Inflammatory macrophage treated with lipopolysaccharide for 4 hours (primary cell): ENCODE measurements around the gene GARIN1A.
"Not testable (repeated sequence)": the region's sequence is repeated elsewhere in the genome, so short reads cannot be mapped to it uniquely, and the experiment has no call there.

ENCODE experiments used
- DNase-seq: peaks from one replicate; pipeline ENCODE4 v3.0.0-alpha.2; 2020

Gene GARIN1A

DNA sequence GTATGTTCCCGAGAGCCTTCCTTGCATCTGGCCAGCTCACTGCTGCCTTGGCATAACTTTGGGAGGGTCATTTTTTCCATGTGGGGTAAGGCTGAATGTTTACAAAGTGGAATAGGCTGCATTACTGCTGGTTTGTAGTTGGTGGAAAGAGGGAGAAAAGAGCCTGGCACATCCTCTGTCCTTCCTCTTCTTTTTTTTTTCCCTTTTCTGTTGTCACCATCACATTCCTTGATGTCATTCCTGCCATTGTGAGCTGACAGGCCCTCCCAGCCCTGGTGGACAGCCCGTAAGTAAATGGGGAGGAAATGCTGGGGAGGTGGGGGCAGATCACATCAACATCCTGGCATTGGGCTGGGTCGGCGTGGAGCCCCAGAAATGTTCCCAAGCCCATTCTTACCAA lies at the start of gene GARIN1A:
Gene GARIN1A, plus strand, starts transcription at position 301 of the 400 bp plus-strand sequence. CDS start 106 bp downstream, outside the sequence.
- no peak for DNase-seq

- DNase-seq, result not testable (repeated sequence)
Observed at GRCh38 chr7:128627124-128627523, 45.0 kb upstream of the GARIN1A start.

GRCh38 chr7:128633915-128634314 lies 38.2 kb upstream of the GARIN1A start:
- DNase-seq, result not testable (repeated sequence)

DNA sequence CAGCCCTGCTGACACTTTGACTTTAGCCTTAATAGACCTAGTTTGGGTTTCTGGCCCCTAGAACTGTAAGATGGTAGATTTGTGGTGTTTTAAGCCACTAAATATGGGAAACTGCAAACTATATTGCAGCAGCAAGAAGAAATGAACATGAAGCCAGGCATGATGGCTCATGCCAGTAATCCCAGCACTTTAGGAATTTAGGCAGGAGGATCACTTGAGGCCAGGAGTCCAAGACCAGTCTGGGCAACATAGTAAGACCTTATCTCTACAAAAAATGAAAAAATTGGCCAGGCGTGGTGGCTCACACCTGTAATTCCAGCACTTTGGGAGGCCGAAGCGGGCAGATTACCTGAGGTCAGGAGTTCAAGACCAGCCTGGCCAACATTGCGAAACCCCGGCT lies 26.9 kb upstream of the GARIN1A start:
- not testable (repeated sequence) for DNase-seq

- DNase-seq, result not testable (repeated sequence)
Observed at GRCh38 chr7:128645844-128646243, 26.2 kb upstream of the GARIN1A start.

- DNase-seq, result not testable (repeated sequence)
Observed at GRCh38 chr7:128646877-128647276, 25.2 kb upstream of the GARIN1A start.

DNA sequence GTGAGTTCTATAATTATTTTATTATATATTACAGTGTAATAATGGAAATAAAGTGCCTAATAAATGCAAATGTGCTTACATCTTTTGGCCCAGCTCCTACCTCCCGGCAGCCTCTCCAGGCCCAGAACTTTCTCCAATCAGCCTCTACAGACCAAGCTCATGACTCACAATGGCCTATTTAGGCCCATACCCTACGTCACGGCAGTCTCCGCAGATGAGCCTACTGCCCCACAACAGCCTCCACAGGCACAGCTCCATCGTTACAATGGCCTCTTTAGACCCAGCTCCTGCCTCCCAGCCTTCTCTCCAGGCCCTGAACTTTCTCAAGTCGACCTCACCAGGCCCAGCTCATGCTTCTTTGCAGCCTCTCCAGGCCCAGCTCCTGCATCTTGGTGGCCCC lies 21.0 kb upstream of the GARIN1A start:
- DNase-seq, result not testable (repeated sequence)

DNA sequence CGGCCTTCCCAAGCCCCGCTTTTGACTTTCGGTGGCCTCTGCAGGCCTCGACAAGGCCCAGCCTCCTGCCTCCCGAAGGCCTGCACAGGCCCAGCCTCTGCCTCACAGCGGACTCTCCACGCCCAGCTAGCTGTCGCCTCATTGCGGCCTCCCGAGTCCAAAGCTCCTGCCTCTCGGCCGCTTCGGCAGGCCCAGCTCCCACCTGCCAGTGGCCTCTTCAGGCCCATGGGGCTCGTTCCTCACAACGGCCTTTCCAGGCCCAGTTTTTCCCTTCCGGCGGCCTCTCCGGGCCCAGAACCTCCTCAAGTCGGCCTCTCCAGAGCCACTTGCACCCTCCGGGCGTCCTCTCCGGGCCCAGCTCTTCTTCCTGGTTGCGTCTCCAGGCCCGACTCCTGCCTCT lies 19.5 kb upstream of the GARIN1A start:
- not testable (repeated sequence) for DNase-seq

- not testable (repeated sequence) for DNase-seq
Observed at GRCh38 chr7:128653197-128653596, 18.9 kb upstream of the GARIN1A start.

DNA sequence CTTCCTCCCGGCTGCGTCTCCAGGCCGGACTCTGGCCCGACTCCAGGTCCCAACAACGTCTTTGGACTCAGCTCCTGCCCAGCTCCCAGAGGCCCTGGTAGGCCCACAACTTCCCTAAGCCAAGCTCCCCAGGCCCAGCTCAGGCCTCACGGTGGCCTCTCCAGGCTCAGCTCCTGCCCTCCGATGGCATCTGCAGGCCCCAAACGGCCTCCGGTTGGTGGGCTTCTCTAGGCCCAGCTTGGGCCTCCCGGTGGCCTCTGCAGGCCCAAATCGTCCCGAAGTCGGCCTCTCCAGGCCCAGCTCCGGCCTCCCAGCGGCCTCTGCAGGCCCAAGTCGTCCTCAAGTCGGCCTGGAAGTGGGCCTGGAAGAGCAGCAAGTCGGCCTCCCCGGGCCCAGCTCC lies 18.0 kb upstream of the GARIN1A start:
- DNase-seq, result not testable (repeated sequence)

GRCh38 chr7:128654501-128654900 lies 17.6 kb upstream of the GARIN1A start:
- not testable (repeated sequence) for DNase-seq

GRCh38 chr7:128658428-128658827 lies 13.7 kb upstream of the GARIN1A start:
- DNase-seq, result not testable (repeated sequence)

DNA sequence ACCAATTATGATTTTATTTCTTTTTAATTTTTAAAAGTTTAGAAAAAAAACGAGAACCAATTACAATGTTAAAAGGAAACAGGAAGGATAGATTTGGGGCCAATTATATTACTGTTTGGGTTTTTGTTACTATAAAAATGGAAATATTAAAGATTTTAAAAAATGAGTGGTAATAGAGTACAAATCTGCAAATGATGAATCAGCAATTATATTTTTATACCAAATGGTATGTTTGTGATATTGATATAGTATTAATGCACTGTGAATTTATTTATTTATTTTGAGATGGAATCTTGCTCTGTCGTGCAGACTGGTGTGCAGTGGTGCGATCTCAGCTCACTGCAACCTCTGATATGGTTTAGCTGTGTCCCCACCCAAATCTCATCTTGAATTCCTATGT lies 11.5 kb upstream of the GARIN1A start:
- no peak for DNase-seq

- no peak for DNase-seq
Observed at GRCh38 chr7:128661446-128661845, 10.6 kb upstream of the GARIN1A start.

DNA sequence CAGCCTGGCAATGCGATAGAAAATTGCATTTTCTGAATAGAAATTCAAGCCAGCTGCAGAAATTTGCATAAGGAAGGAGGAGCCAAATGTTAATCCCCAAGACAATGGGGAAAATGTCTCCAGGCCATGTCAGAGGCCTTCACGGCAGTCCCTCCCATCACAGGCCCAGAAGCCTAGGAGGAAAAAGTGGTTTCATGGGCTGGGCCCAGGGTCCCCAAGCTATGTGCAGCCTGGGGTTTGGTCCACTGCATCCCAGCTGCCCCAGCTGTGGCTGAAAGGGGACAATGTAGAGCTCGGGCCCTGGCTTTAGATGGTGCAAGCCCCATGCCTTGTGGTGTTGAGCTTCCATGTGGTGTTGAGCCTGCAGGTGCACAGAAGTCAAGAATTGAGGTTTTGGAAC lies 10.0 kb upstream of the GARIN1A start:
- DNase-seq, result no peak

GRCh38 chr7:128663223-128663622 lies 8.9 kb upstream of the GARIN1A start:
- DNase-seq, result not testable (repeated sequence)

- no peak for DNase-seq
Observed at GRCh38 chr7:128665057-128665456, 7.0 kb upstream of the GARIN1A start.

GRCh38 chr7:128666200-128666599 lies 5.9 kb upstream of the GARIN1A start:
- DNase-seq, result no peak

DNA sequence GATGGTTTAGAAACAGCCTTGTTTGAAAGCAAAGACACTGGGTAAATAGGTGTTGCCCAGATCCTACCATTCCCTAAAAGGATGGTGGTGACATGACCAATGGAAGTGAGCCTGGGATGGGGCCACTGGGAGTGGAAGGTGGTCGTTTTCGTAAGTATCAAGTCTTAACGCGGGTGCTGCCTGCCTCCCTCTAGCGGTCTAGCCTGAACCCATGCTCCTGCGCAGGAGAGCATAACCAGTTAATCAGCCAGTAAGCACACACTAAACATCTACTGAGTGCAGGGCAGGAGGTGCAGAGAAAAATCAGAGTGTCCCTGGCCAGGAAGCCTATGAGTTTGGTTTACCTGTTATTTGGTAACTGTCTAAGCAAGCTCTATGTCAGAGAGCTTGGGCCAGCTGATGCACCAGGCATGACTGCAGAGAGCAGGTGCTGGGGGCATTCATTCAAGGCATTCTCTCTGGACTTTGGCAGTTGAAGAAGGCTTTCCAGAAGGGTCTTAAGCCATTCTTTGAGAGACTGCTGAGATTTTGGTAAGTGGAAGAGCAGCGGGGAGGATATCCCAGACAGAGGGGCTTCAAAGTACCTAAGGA lies 930 bp downstream of the GARIN1A start:
- no peak for DNase-seq

DNA sequence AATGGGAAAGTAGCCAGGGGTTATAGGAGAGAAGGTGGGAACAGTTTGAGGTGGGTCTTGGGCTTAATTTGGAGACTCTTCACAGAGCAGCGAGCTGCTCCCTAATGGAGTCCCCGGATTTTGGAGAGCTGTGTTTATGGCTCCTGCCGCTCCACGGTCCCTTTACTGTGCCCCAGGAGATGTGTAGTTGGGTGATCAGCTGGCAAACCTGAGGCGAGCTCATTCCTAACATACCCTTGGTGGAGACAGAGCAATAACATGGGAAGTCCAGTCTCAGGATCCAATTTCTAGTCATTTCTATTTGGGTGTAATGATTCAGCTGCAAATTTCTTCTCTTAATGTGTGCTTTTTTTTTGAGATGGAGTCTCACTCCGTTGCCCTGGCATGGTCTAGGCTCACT lies 1.5 kb downstream of the GARIN1A start:
- DNase-seq, result no peak

- DNase-seq, result no peak
Observed at GRCh38 chr7:128676665-128677064, 4.6 kb downstream of the GARIN1A start.

GRCh38 chr7:128679920-128680319 lies 7.8 kb downstream of the GARIN1A start:
- DNase-seq, result no peak

DNA sequence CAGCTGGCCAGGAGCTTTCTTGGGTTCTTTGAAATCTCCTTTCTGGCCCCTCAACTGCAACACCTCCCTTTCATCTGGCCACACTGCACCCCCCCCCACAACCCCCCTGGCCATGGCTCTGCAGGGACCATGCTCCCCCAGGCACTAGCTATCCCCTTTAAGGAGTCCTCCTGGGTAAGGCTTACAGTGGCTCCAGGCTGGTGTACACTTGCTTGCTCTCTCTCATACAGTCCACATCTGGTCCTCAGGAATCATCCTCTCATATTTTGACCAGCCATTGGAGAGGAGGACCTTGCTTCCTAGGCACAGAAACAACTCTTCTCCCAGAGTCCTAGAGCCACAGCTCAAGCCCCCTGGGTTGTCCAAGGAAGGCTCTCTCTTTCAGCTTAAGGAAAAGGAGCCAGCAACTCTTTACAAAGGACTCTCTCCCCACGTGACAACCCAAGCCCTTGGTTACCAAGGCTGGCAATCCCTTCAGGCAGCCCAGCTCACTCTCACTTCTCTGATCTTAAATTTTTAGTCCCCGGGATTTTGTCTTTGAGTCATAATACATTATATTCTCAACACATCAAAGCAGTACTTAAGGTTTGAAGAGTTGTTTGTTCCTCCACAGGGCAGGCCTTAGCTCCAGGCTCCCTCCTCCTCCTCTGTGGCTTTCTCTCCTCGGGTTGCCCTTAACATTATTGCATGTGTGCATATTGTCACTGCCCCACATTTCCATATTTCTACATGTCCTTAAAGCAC lies 9.9 kb downstream of the GARIN1A start:
- no peak for DNase-seq

GRCh38 chr7:128683270-128683669 lies 11.2 kb downstream of the GARIN1A start:
- DNase-seq, result not testable (repeated sequence)

DNA sequence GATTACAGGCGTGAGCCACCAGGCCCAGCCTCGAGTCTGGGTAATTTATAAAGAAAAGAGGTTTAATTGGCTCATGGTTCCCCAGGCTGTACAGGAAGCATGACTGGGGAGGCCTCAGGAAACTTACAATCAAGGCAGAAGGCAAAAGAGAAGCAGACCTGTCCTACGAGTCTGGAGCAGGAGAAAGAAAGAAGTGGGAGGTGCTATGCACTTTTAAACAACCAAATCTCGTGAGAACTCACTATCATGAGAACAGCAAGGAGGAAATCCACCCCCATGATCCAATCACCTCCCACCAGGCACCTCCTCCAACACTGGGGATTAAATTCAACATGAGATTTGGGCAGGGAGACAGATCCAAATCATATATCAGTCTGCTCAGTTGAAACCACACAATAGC lies 11.6 kb downstream of the GARIN1A start:
- DNase-seq, result not testable (repeated sequence)
